Measurements from ENCODE around the gene HBM. TPM values are rescaled to one million over a fixed set of nuclear protein-coding genes. Genes with fewer than 3 reads are reported as not detected.

Gene HBM
- total RNA-seq, 1 experiment from 2014 or later = not detected

GRCh38 chr16:179211-180092, 13.7 kb downstream of the HBM start:
- CTCF ChIA-PET = no interaction called here
- no peak for ATAC-seq
- BruUV-seq (replicated peaks) = TSS peak; percentile 59
- Histone ChIP-seq H3K4me3 (ENCODE audit: low read depth in 2 of 2, low read length in 2 of 2) (peak overlapping the region; percentile 43 to 51; a peak in 3 of 4 replicates), H3K9me3 (ENCODE audit: control insufficient read depth, insufficient read depth, low read depth, low read length) (no peaks in the 10 kb centered on the region), H3K27me3 (ENCODE audit: control insufficient read depth, insufficient read depth, low read length) (no peaks in the 10 kb centered on the region), H3K27ac (ENCODE audit: low read length) (no peak overlapping the region), H3K4me1 (ENCODE audit: control insufficient read depth, insufficient read depth, low read length) (peaks cover 6% of the 10 kb centered on the region; the same call in 1 of the 2 replicates), H3K36me3 (ENCODE audit: control insufficient read depth, insufficient read depth, low read length) (no peaks in the 10 kb centered on the region)
- intact Hi-C loops (cut with micrococcal nuclease; ENCODE audit: unreplicated experiment) = loop anchor here (2.0 kb wide), 1 partner anchor 73 kb away; no protein-coding TSS in a partner anchor
- TF ChIP-seq, protein P1, sequence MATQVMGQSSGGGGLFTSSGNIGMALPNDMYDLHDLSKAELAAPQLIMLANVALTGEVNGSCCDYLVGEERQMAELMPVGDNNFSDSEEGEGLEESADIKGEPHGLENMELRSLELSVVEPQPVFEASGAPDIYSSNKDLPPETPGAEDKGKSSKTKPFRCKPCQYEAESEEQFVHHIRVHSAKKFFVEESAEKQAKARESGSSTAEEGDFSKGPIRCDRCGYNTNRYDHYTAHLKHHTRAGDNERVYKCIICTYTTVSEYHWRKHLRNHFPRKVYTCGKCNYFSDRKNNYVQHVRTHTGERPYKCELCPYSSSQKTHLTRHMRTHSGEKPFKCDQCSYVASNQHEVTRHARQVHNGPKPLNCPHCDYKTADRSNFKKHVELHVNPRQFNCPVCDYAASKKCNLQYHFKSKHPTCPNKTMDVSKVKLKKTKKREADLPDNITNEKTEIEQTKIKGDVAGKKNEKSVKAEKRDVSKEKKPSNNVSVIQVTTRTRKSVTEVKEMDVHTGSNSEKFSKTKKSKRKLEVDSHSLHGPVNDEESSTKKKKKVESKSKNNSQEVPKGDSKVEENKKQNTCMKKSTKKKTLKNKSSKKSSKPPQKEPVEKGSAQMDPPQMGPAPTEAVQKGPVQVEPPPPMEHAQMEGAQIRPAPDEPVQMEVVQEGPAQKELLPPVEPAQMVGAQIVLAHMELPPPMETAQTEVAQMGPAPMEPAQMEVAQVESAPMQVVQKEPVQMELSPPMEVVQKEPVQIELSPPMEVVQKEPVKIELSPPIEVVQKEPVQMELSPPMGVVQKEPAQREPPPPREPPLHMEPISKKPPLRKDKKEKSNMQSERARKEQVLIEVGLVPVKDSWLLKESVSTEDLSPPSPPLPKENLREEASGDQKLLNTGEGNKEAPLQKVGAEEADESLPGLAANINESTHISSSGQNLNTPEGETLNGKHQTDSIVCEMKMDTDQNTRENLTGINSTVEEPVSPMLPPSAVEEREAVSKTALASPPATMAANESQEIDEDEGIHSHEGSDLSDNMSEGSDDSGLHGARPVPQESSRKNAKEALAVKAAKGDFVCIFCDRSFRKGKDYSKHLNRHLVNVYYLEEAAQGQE (IDR thresholded peaks at IDR 0.05; ENCODE audit: insufficient read depth in 1 of 2, low read depth in 2 of 2, low read length in 1 of 2) = no peak
- TF ChIP-seq TCF7L2 (IDR thresholded peaks at IDR 0.05; ENCODE audit: low read depth, low read length) (no peak), SIN3A (IDR thresholded peaks at IDR 0.05; ENCODE audit: borderline replicate concordance, insufficient read depth, low read depth, low read length) (no peak), CTCF (IDR thresholded peaks at IDR 0.05) (no peak), POLR2AphosphoS5 (IDR thresholded peaks at IDR 0.05; ENCODE audit: low read depth, low read length) (no peak)
- no peak for DNase-seq (ENCODE audit: low read depth, low spot score)
- in situ Hi-C loops (cut with HindIII; ENCODE audit: low pct_unique_long_range_greater_than_20kb, low sequenced_read_pairs) = no loop called here
- POLR2A ChIA-PET = no interaction called here

DNA sequence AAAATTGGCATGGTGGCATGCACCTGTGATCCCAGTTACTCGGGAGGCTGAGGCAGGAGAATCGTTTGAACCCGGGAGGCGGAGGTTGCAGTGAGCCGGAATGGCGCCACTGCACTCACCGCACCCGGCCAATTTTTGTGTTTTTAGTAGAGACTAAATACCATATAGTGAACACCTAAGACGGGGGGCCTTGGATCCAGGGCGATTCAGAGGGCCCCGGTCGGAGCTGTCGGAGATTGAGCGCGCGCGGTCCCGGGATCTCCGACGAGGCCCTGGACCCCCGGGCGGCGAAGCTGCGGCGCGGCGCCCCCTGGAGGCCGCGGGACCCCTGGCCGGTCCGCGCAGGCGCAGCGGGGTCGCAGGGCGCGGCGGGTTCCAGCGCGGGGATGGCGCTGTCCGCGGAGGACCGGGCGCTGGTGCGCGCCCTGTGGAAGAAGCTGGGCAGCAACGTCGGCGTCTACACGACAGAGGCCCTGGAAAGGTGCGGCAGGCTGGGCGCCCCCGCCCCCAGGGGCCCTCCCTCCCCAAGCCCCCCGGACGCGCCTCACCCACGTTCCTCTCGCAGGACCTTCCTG, 14.4 kb downstream of the HBM start, which contains the start of gene HBQ1:
TSS of gene HBQ1 (plus strand) at position 359 of the 575 bp plus-strand sequence. CDS start at position 387, 28 bp downstream.
- Histone ChIP-seq H3K27ac (ENCODE audit: low read length) (peak within 1 kb of the TSS; percentile 69), H3K27me3 (ENCODE audit: control insufficient read depth, insufficient read depth, low read length) (no peaks in the 10 kb centered on the region), H3K36me3 (ENCODE audit: control insufficient read depth, insufficient read depth, low read length) (no peaks in the 10 kb centered on the region), H3K4me1 (ENCODE audit: control insufficient read depth, insufficient read depth, low read length) (peaks cover 6% of the 10 kb centered on the region; the same call in 1 of the 2 replicates), H3K4me3 (ENCODE audit: low read depth in 2 of 2, low read length in 2 of 2) (peak within 1 kb of the TSS; percentile 43 to 51), H3K9me3 (ENCODE audit: control insufficient read depth, insufficient read depth, low read depth, low read length) (no peaks in the 10 kb centered on the region)
- TF ChIP-seq CTCF (IDR thresholded peaks at IDR 0.05) = peak; percentile 95
- TF ChIP-seq SIN3A (IDR thresholded peaks at IDR 0.05; ENCODE audit: borderline replicate concordance, insufficient read depth, low read depth, low read length) = no peak
- TF ChIP-seq, protein P1 (IDR thresholded peaks at IDR 0.05; ENCODE audit: insufficient read depth in 1 of 2, low read depth in 2 of 2, low read length in 1 of 2) = peak in 1 of 2 experiments; percentile 73; a peak in 1 of 4 replicates
- ChIA-PET POLR2A (no interaction called here), CTCF (interaction anchor here (0.7 to 0.9 kb wide), 2 partner anchors 10 to 75 kb away, joined by 3 read pairs; no protein-coding TSS in a partner anchor)
- DNase-seq (ENCODE audit: low read depth, low spot score) (no peak), ATAC-seq (peak; percentile 48)
- intact Hi-C loops (cut with micrococcal nuclease; ENCODE audit: unreplicated experiment) (loop anchor here (2.0 kb wide), 1 partner anchor 73 kb away; no protein-coding TSS in a partner anchor), in situ Hi-C loops (cut with HindIII; ENCODE audit: low pct_unique_long_range_greater_than_20kb, low sequenced_read_pairs) (no loop called here)
- BruUV-seq (replicated peaks) = no TSS peak
